Caco-2 (cell line): ENCODE measurements around the gene FBXL16. TPM values are rescaled to one million over a fixed set of nuclear protein-coding genes. Genes with fewer than 3 reads are reported as not detected.

Source experiments
- BruUV-seq: library from RNA; stranded (reverse); fragments of 400-500 nt; replicated peaks from 2 replicates; lab custom pipeline; 2021; lab: Mats Ljungman, UMichigan
- CTCF ChIA-PET: fragments of 300-600 bp; sonication (Branson Sonifier 250); formaldehyde crosslinking; loops from one replicate; lab custom pipeline; 2022; ENCODE audit warnings: antibody characterized with exemption; lab: Charles Lee
- POLR2A ChIA-PET: fragments of 300-600 bp; sonication (Branson Sonifier 250); formaldehyde crosslinking; loops from one replicate; lab custom pipeline; 2022; ENCODE audit warnings: antibody characterized with exemption; lab: Charles Lee
- DNase-seq, 2 experiments: peaks; one replicate each; pipeline versions ENCODE4 v3.0.0 to v3.0.0-alpha.2; 2020 to 2022
- H3K27me3 ChIP-seq: replicated peaks from 2 replicates; pipeline ENCODE4 v1.6.0; 2011; ENCODE audit warnings: low read length; ENCODE audit not compliant: control insufficient read depth, insufficient read depth
- H3K36me3 ChIP-seq: 2 replicates; pipeline ENCODE4 v1.5.1; 2011; ENCODE audit warnings: low read length; ENCODE audit not compliant: control insufficient read depth, insufficient read depth
- H3K4me1 ChIP-seq: fragments of 250-450 bp; sonication (Bioruptor Pico); 2 replicates; pipeline ENCODE4 v1.5.1; 2020; ENCODE audit warnings: mild to moderate bottlenecking
- H3K4me3 ChIP-seq: 2 replicates; pipeline ENCODE4 v1.5.1; 2011; ENCODE audit warnings: low read depth, mild to moderate bottlenecking, control low read depth, low read length
- H3K9me3 ChIP-seq: fragments of 250-450 bp; sonication (Bioruptor Pico); 2 replicates; pipeline ENCODE4 v1.5.1; 2020; ENCODE audit warnings: mild to moderate bottlenecking, moderate library complexity
- H3K27ac Mint-ChIP-seq: one replicate; pipeline ENCODE4 v1.8.0; 2022; ENCODE audit warnings: mixed read lengths; ENCODE audit not compliant: unreplicated experiment
- H3K27me3 Mint-ChIP-seq: one replicate; pipeline ENCODE4 v1.8.0; 2022; ENCODE audit warnings: mixed read lengths; ENCODE audit not compliant: insufficient read depth, unreplicated experiment
- H3K36me3 Mint-ChIP-seq: one replicate; pipeline ENCODE4 v1.8.0; 2022; ENCODE audit warnings: mild to moderate bottlenecking, mixed read lengths; ENCODE audit not compliant: insufficient read depth, unreplicated experiment
- H3K4me1 Mint-ChIP-seq: one replicate; pipeline ENCODE4 v1.8.0; 2022; ENCODE audit warnings: low read depth, mixed read lengths; ENCODE audit not compliant: unreplicated experiment
- H3K4me3 Mint-ChIP-seq: one replicate; pipeline ENCODE4 v1.8.0; 2022; ENCODE audit warnings: mild to moderate bottlenecking, moderate library complexity, mixed read lengths; ENCODE audit not compliant: unreplicated experiment
- H3K9me3 Mint-ChIP-seq: one replicate; pipeline ENCODE4 v1.8.0; 2022; ENCODE audit warnings: mixed read lengths; ENCODE audit not compliant: unreplicated experiment
- CTCF ChIP-seq, 2 experiments: fragments of 200-600 bp in 1 of 2; IDR thresholded peaks; 1 replicate in 1 of 2; 2 replicates in 1 of 2; pipeline versions ENCODE4 v1.5.1 to v1.8.0; 2011 to 2022; ENCODE audit warnings: antibody characterized with exemption in 1 of 2, control low read depth in 1 of 2, inconsistent platforms in 1 of 2, low read depth in 1 of 2, low read length in 1 of 2, mild to moderate bottlenecking in 1 of 2, moderate library complexity in 1 of 2; ENCODE audit not compliant: insufficient read depth in 1 of 2, severe bottlenecking in 1 of 2, unreplicated experiment in 1 of 2
- intact Hi-C: fragments of 100-400 bp; cut with micrococcal nuclease; formaldehyde crosslinking; loops from one replicate; pipeline ENCODE4 v1.10.0; 2022; ENCODE audit not compliant: unreplicated experiment
- total RNA-seq: library from RNA; stranded (reverse); gene quantifications from 2 replicates; pipeline ENCODE4 v1.2.3, GENCODE V29; 2022

The FBXL16 gene
- total RNA-seq, 1 experiment from 2014 or later, result 10.5 TPM

DNA sequence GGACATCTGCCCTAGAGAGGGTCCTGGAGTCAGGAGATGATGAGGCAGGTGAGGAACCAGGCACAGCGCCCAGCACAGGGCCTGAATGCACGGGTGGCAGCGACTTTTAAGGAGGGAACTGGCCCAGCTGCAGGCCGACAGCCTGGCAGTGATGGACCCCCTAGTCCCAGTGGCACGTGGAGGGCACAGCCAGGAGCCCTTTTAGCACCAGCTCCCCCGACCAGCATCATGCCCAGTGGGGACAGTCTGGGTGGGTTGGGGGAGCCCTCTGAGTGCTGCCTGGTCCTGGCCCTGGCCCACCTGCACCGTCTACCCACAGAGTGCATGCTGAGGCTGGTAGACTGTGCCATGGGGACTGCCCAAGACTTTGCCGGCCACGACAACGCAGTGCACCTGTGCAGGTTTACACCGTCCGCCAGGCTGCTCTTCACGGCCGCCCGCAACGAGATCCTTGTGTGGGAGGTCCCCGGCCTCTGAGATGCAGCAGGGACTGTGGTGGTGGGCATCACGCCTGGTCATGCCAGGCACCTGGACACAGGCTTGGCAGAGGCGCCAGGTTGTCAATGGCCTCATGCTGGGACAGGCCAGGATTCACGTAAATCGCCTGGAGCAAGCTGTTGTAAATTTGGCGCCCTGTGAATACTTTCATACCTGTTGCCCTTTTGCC is 38.4 kb downstream of the FBXL16 start:
- TF ChIP-seq CTCF (IDR thresholded peaks at IDR 0.05; ENCODE audit: insufficient read depth in 1 of 2, low read depth in 1 of 2, low read length in 1 of 2, severe bottlenecking in 1 of 2, unreplicated experiment in 1 of 2), result no peak
- Histone ChIP-seq H3K4me1 (no peaks in the 10 kb centered on the region; the same call in 1 of the 2 replicates), H3K9me3 (no peaks in the 10 kb centered on the region), H3K36me3 (peaks cover 3% of the 10 kb centered on the region), H3K4me3 (no peak overlapping the region), H3K27me3 (no peaks in the 10 kb centered on the region)
- CTCF ChIA-PET, result interaction anchor here (1.0 kb wide), 1 partner anchor 23 kb away, joined by 3 read pairs; no protein-coding TSS in a partner anchor
- no peak for DNase-seq
- BruUV-seq, result no TSS peak
- Mint-ChIP-seq H3K27ac (no peak overlapping the region), H3K9me3 (no peaks in the 10 kb centered on the region), H3K36me3 (no peaks in the 10 kb centered on the region), H3K4me1 (no peaks in the 10 kb centered on the region), H3K4me3 (peak overlapping the region; percentile 73), H3K27me3 (no peaks in the 10 kb centered on the region)
- POLR2A ChIA-PET, result no interaction called here
- intact Hi-C loops, result no loop called here

DNA sequence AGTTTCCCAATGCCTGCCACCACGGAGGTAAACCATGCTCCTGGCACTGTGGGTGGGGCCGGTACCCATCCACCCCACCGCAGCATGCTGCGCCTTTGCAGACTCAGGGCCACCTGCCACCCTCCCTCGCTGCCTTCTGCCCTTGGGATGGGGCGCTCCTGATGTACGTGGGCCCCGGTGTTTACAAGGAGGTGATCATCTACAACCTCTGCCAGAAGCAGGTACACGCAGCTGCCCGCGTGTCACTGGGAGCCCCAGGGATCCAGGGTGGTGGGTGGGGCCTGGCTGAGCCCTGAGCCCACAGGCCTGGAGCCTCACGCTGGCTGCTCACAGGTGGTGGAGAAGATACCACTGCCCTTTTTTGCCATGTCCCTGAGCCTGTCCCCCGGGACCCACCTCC is 39.0 kb downstream of the FBXL16 start:
- intact Hi-C loops, result no loop called here
- H3K9me3 Mint-ChIP-seq, result no peaks in the 10 kb centered on the region
- H3K27me3 Mint-ChIP-seq, result no peaks in the 10 kb centered on the region
- Histone ChIP-seq H3K4me1 (no peaks in the 10 kb centered on the region; the same call in 1 of the 2 replicates), H3K36me3 (peaks cover 3% of the 10 kb centered on the region), H3K4me3 (no peak overlapping the region), H3K27me3 (no peaks in the 10 kb centered on the region), H3K9me3 (no peaks in the 10 kb centered on the region)
- ChIA-PET POLR2A (no interaction called here), CTCF (interaction anchor here (0.7 kb wide), 1 partner anchor 12 kb away, joined by 4 read pairs; no protein-coding TSS in a partner anchor)
- BruUV-seq, result no TSS peak
- no peaks in the 10 kb centered on the region for H3K4me1 Mint-ChIP-seq
- H3K36me3 Mint-ChIP-seq, result no peaks in the 10 kb centered on the region
- no peak for TF ChIP-seq CTCF (IDR thresholded peaks at IDR 0.05; ENCODE audit: insufficient read depth in 1 of 2, low read depth in 1 of 2, low read length in 1 of 2, severe bottlenecking in 1 of 2, unreplicated experiment in 1 of 2)
- H3K27ac Mint-ChIP-seq, result no peak overlapping the region
- no peak overlapping the region for H3K4me3 Mint-ChIP-seq
- DNase-seq, result no peak

DNA sequence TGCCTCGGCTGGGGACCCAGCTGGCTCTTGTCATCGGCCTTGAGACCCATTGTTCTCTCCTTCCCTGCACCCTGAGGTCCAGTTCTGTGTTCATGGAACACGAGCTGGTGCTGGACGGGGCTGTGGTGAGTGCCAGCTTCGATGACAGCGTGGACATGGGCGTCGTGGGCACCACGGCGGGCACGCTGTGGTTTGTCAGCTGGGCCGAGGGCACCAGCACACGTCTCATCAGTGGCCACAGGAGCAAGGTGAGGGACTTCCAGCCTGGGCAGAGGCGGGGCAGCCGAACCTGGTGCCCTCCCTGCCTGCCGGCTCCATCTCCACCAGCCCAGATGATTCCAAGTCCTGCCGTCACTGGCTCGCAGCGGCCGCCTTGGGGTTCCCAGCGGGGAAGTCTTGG is 43.0 kb downstream of the FBXL16 start:
- ChIA-PET CTCF (no interaction called here), POLR2A (interaction anchor here (0.5 kb wide), 1 partner anchor 311 kb away, joined by 3 read pairs; no protein-coding TSS in a partner anchor)
- H3K9me3 ChIP-seq, result no peaks in the 10 kb centered on the region
- Mint-ChIP-seq H3K27me3 (no peaks in the 10 kb centered on the region), H3K27ac (no peak overlapping the region), H3K9me3 (no peaks in the 10 kb centered on the region), H3K4me1 (no peaks in the 10 kb centered on the region), H3K36me3 (no peaks in the 10 kb centered on the region), H3K4me3 (no peak overlapping the region)
- intact Hi-C loops, result no loop called here
- H3K27me3 ChIP-seq, result no peaks in the 10 kb centered on the region
- H3K36me3 ChIP-seq, result no peaks in the 10 kb centered on the region; the same call in 1 of the 2 replicates
- no peak for TF ChIP-seq CTCF (IDR thresholded peaks at IDR 0.05; ENCODE audit: insufficient read depth in 1 of 2, low read depth in 1 of 2, low read length in 1 of 2, severe bottlenecking in 1 of 2, unreplicated experiment in 1 of 2)
- no peaks in the 10 kb centered on the region for H3K4me1 ChIP-seq
- no peak overlapping the region for H3K4me3 ChIP-seq
- BruUV-seq, result no TSS peak
- no peak for DNase-seq
